ENCODE data around the gene TMEM182. TPM values are rescaled to one million over a fixed set of nuclear protein-coding genes. Genes with fewer than 3 reads are reported as not detected.

Gene TMEM182
- total RNA-seq, 1 donor from 2014 or later, result 2.1 TPM

DNA sequence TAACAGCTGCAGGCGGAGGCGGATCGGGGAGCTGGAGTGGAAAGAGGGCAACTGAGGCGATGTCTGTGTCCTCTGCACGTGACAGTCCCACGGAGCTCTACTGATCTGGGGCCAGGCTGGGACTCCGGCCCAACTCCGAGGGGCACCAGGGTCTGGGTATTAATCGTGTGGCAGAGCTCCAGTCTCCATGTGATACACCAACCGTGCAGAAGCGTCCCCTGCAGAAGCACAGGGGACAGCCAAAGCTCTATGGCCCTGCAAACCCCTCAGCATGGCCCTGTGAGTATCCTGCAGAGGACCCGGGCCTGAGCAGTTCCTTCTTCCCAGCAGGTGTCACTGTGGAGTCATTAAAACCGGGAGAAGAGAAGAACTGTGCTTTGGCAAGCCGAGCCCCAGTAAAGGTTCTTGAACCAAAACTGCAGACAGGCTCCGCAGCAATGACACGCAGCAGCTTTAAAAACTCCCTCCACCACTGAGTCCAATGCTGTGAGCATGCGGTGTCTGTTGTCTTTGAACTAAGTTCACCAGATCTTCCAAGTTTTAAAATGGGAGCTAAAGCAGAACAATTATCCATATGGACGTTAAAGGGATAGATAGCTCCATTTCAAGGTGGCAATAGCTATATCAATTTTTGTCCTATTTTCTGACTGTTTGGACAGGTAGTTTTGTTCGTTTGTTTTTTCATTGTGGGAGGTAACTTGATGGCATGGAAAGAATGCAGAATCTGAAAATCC is 79.4 kb downstream of the TMEM182 start:
- no peaks in the 10 kb centered on the region for H3K9me3 ChIP-seq
- no peak overlapping the region for H3K4me3 ChIP-seq
- TF ChIP-seq CTCF (IDR thresholded peaks at IDR 0.05), result peak; percentile 37
- no peak overlapping the region for H3K27ac ChIP-seq
- H3K36me3 ChIP-seq, result no peaks in the 10 kb centered on the region
- no peak for DNase-seq
- intact Hi-C loops (cut with DNase I), result no loop called here
- peak; percentile 82 for ATAC-seq
- H3K27me3 ChIP-seq, result no peaks in the 10 kb centered on the region
- H3K4me1 ChIP-seq, result no peaks in the 10 kb centered on the region

DNA sequence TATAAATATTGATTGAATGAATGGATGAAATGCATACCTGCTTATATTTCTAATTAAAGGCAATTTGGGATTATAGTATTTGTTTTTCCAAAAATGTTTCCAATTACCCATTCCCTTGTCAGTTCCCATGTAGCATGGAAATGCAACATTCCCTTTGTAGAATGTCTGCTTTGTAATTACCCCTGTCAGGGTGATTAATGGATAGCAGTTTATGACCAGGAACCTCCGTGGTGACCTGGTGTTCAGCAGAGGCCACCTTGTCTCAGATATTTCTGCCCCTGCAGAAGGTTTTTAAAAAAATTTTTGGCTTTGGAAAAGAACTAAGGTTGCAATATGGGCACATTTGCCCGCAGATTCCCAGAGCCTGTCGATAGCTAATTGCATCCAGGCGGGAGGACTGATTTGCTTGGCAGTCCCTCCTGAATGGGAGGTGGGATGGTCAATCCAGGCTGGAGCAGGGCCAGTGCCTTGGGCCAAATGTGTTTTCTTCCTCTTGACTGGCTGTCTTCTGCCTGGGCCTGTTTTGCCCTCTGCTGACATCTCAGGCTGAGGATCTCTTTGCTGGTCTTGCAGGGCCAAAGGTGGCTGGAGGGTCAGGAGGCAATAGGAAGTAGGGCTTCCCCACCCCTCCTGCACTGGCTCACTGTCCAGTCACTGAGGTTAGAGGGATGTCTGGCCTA is 82.1 kb downstream of the TMEM182 start:
- Histone ChIP-seq H3K9me3 (no peaks in the 10 kb centered on the region), H3K36me3 (no peaks in the 10 kb centered on the region), H3K4me3 (no peak overlapping the region), H3K27ac (no peak overlapping the region), H3K4me1 (no peaks in the 10 kb centered on the region), H3K27me3 (no peaks in the 10 kb centered on the region)
- DNase-seq (no peak), ATAC-seq (no peak)
- TF ChIP-seq CTCF (IDR thresholded peaks at IDR 0.05), result no peak
- intact Hi-C loops (cut with DNase I), result no loop called here

DNA sequence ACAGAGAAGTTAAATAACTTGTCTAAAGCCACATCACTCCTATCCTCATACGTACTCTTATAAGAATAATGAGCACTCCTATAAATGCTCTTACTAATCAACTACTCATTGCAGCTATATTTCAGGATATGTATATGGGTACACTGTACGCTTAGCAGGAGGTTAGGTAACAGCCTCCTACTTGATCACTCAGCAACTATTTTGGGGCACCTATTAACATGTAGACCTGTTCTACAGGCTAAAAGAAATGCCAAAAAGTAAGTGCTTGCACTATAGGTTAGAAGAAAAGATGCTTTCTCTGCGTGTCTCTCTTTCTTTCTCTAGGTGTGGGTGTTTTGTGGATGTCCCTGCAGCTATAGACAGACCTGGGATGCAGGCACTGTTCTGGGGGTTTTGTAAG is 83.1 kb downstream of the TMEM182 start:
- Histone ChIP-seq H3K27me3 (no peaks in the 10 kb centered on the region), H3K4me1 (no peaks in the 10 kb centered on the region), H3K9me3 (no peaks in the 10 kb centered on the region), H3K4me3 (no peak overlapping the region), H3K27ac (no peak overlapping the region), H3K36me3 (no peaks in the 10 kb centered on the region)
- intact Hi-C loops (cut with DNase I), result no loop called here
- no peak for ATAC-seq
- no peak for DNase-seq
- TF ChIP-seq CTCF (IDR thresholded peaks at IDR 0.05), result no peak

DNA sequence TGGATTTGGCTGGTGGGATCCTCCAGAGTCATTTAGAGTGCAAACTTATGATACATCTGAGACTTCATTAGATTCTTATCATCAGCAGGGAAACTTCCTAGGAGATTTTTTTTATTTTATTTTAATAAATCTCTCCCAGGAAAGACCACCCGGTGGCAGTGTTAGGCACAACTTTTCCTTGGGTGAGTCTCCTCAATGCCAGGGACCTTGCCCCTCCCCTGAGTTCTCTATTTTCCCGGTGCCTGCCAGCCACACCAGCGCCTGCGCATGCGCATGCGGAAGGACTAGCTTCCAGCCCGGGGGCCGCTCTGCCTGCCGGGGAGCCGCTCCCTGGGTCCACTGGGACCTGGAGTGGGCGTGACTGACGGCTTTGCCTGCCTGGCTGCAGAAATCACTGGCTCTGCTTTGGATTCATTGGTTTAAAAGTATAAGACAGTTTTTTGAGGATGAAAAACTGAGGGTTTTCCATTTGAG is 86.6 kb downstream of the TMEM182 start:
- Histone ChIP-seq H3K4me1 (no peaks in the 10 kb centered on the region), H3K36me3 (no peaks in the 10 kb centered on the region), H3K27me3 (no peaks in the 10 kb centered on the region), H3K4me3 (peak overlapping the region; percentile 19), H3K27ac (no peak overlapping the region), H3K9me3 (no peaks in the 10 kb centered on the region)
- peak; percentile 89 for DNase-seq
- intact Hi-C loops (cut with DNase I), result no loop called here
- peak; percentile 92 for ATAC-seq
- TF ChIP-seq CTCF (IDR thresholded peaks at IDR 0.05), result peak; percentile 9

GRCh38 chr2:102850888-102851287 is 89.1 kb downstream of the TMEM182 start:
- no peak for DNase-seq
- no peaks in the 10 kb centered on the region for H3K4me1 ChIP-seq
- H3K9me3 ChIP-seq, result no peaks in the 10 kb centered on the region
- intact Hi-C loops (cut with DNase I), result no loop called here
- ATAC-seq, result no peak
- no peak for TF ChIP-seq CTCF (IDR thresholded peaks at IDR 0.05)
- no peaks in the 10 kb centered on the region for H3K27me3 ChIP-seq
- H3K36me3 ChIP-seq, result no peaks in the 10 kb centered on the region
- no peak overlapping the region for H3K4me3 ChIP-seq
- H3K27ac ChIP-seq, result no peak overlapping the region
